GM19438 (cell line): ENCODE results near the gene POF1B.
"Not testable (repeated sequence)": the region's sequence is repeated elsewhere in the genome, so short reads cannot be mapped to it uniquely, and the experiment has no call there.

Experiments
- ATAC-seq: cut with Tn5 transposase; IDR thresholded peaks from one replicate; pipeline ENCODE4 v1.9.1; 2021; ENCODE audit warnings: low read depth; ENCODE audit not compliant: unreplicated experiment

POF1B gene, protein sequence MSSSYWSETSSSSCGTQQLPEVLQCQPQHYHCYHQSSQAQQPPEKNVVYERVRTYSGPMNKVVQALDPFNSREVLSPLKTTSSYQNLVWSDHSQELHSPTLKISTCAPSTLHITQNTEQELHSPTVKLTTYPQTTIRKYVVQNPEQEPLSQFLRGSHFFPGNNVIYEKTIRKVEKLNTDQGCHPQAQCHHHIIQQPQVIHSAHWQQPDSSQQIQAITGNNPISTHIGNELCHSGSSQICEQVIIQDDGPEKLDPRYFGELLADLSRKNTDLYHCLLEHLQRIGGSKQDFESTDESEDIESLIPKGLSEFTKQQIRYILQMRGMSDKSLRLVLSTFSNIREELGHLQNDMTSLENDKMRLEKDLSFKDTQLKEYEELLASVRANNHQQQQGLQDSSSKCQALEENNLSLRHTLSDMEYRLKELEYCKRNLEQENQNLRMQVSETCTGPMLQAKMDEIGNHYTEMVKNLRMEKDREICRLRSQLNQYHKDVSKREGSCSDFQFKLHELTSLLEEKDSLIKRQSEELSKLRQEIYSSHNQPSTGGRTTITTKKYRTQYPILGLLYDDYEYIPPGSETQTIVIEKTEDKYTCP

DNA sequence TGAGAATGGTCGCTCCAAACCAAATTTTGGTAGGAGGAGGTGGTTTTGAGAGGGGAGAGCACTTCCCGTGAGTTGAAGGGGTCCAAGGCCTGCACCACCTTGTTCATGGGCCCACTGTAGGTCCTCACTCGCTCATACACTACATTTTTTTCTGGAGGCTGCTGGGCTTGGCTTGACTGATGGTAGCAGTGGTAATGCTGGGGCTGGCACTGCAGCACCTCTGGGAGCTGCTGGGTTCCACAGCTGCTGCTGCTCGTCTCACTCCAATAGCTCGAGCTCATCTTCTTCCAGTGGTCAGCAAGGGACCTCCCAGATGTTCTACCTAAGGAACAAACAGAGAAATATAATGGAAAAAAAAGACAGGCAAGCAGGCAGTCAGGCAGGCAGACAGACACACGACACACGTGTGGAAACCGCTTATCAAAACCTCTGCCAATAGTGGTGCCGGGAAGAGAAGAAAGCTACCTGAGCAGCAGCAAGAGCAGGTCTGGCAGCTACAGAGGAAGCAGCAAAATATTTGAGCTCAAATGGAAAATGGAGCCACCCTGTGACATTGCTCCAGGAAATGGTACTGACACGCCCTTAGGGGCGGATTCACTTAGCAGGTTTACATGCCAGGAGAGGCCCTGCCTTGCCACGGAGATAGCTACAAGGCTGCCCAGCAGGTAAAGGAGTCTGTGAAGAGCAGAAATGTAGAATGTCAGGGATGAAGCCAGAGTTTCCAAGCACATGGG is at the start of gene POF1B:
POF1B (minus strand) TSS at position 492 of the 734 bp plus-strand sequence; CDS start at position 281, 211 bp downstream.
- no peak for ATAC-seq

DNA sequence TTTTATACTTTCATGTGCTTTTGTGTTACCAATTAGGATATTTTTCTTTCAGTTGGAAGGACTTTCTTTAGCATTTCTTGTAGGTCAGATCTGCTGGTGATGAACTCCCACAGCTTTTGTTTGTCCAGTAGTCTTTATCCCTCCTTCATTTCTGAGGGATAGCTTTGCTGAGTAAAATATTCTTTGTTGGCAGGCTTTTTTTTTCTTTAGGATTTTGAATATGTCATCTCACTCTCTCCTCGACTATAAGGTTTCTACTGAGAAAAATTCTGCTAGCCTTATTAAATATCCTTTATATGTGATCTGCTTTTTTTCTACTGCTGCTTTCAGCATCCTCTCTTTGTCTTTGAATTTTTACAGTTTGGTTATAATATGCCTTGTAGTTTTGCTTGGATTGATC is 49.6 kb upstream of the POF1B start:
- no peak for ATAC-seq

DNA sequence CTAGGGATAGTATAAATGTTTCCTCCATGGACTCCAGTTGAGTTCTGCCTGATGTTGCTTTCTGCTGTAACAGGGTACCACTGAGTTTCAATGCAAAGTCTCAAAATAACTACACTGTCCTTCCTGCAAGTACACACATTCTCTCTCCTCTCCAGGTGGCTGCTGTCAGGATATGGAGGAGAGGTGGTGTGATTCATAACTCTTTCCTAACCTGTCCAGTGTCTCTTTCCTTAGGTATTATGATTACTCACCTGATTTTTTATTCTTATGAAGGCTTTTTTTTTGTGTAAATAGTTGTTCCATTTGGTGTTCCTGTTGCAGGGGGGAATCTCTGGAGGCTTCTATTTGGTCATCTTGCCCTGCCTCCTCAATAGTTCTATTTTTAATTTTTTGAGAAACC is 39.8 kb upstream of the POF1B start:
- no peak for ATAC-seq

DNA sequence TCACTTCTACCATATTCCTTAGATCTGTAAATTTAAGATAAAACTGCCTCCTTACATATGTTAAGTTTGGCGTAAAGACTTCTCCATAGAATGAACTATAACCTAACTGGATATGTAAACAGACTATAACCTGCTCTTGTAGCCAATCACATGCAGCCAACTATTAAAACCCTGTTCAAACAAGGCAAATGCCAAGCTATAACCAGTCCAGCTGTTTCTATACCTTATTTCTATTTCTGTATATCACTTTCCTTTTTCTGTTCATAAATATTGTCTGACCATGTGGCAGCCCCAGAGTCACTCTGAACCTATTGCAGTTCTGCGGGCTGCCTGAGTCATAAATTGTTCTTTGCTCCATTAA is 12.4 kb upstream of the POF1B start:
- ATAC-seq, result no peak

DNA sequence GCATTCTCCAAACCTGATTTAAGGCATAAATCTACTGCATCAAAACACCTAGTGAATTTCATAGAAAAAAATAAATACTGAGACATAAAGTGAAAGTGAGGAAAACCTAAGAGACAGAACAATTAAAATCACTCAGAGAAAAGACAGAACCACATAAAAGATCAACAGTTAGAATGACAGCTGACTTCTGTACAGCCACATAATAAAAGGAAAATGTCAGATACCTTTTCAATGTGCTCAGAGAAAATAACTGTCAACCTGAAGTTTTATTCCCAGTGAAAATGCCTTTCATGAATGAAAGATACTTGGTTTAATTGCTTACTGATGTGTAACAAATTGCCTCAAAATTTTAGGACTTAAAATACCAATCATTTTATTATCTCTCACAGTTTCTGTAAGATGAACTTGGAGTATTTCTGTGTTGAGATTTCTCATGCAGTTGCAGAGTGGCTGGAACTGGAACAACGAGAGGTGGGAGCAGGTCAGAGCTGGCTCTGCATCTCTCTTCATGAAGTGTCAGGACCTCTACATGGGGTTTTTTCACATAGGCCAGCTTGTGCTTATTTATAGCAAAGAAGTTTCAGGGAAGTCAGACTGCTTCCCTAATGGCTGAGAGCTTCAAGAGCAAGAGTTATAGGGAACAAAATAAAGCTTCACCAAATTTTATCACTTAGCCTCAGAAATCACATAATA is 11.9 kb upstream of the POF1B start:
- no peak for ATAC-seq

DNA sequence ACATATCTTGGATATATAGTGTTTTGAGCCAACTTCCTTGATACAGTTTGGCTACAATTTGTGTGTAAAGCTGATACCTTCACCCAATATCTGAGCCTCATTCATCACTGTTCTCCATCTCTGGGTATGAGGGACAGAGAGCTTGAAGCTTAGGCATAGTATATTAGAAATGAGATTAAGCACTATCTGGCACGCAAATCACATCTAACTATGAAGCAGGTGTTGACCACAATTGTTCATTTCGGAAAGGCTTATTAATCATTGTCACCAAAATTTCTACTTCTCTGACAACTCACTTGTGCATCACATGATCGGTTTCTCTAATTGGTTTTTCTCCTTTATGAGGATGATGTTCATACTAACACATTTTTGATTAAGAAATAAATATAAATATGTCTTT is 2.1 kb upstream of the POF1B start:
- ATAC-seq, result no peak

DNA sequence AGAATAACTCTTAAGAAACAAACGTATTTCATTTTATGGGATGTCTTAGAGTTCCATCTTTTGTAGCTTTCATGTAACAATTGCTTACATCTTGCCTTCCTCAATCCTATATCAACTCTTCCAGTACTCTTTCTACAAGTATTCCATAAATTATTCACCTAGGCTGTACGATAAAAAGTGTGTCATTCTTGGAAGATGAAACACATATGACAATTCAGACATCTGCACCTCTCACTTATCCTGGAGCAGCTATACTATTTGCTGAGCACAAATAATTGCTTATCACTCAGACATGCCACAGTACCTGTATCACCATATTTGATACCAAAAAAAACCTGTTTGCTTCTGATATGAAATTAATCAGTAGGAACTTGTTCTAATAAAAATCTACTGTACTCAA is 1.0 kb downstream of the POF1B start:
- no peak for ATAC-seq

DNA sequence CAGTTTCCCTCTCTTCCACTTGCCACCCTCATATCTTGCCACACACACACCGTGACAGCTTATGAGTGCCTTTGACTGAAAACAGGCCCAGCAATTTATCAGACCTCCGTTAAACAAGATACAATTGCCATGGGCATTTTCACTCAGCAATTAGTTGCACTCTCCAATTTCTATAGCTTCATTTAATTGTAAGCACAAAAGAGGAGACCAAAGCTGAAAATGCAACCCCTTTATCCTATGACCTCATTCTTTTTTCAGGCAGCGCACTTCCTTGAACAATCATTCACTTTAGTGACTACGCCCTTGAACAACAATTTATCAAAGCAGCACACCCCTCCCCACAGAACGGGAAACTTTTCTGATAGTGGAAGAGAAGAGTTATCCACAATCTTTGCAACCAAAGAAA is 4.1 kb downstream of the POF1B start:
- no peak for ATAC-seq

DNA sequence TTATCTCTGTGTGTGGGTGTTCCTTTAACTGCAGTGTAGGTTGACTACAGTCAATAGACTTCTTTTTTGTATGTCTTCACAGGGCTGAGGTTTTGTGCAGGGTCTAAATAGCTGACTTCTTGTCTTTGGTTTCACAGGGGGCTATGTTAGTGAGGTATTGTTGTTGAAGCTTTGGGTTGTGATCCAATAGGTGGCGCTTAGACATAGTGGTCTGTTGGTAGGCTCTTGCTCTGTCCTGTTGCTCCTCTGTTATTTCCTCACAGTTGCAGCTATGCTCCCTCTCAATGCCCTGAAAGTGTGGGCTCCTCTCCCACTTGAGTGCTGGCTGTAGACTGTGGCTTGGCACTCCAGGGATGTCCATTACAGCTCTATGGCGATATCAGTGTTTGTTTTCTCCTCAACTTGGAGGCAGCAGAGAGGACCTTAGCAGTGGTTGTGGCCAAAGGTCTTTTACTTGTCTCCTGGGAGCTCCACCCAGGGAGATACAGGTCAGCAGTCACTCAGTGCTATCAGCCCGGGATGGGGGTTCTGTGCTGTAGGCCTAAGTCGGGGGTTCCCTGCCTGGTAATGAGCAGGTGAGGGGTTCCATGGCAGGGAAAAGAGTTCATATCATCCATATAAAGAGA is 14.0 kb downstream of the POF1B start:
- no peak for ATAC-seq

DNA sequence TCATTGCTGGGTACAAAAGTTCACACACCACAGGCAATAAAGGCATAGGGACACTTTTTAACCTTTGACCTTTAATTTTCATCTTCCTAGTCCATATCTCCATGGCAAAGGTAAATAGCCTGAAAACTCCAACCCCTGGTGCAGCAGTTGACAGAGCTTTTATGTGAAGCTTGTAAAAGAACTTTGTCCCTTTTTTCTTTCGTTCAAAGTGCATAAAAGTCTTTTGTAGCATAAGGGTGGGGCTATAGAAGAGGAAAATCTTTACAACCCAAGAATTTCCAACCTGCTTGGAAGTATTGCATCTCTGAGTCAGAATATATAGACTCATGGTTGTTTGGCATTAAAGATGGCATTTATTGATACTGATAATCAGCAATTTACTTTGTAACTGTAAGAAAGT is 20.4 kb downstream of the POF1B start:
- no peak for ATAC-seq

DNA sequence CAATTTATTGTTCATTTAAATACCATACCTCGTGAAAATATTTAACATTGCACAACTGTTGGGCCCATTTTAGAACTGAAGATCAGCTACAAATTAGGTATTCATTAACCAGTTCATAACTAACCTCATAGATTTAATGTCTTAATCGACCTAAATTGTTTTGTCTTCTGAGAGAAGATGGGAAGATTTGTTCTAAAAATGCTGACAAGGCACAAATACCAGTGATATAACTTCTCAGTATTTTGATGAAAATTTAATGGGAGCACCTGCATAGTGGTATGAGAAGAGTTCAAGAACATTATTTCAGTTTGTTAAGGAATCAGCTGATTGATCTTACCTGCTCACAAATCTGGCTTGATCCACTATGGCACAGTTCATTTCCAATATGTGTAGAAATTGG is 33.9 kb downstream of the POF1B start:
- ATAC-seq, result no peak

DNA sequence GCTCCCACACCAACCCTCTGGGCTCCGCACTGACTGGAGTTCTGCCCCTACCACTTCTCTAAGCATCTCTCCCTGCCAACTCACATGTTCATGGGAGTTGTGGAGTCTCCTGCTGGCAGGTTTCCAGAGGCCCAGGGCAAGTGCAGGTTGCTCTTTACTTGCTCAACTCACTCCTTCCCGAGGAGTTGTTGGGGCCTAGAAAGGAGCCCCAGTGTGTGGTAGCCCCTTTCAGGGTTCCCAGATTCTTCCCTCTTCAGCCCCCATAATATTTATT is 52.5 kb downstream of the POF1B start:
- no peak for ATAC-seq

DNA sequence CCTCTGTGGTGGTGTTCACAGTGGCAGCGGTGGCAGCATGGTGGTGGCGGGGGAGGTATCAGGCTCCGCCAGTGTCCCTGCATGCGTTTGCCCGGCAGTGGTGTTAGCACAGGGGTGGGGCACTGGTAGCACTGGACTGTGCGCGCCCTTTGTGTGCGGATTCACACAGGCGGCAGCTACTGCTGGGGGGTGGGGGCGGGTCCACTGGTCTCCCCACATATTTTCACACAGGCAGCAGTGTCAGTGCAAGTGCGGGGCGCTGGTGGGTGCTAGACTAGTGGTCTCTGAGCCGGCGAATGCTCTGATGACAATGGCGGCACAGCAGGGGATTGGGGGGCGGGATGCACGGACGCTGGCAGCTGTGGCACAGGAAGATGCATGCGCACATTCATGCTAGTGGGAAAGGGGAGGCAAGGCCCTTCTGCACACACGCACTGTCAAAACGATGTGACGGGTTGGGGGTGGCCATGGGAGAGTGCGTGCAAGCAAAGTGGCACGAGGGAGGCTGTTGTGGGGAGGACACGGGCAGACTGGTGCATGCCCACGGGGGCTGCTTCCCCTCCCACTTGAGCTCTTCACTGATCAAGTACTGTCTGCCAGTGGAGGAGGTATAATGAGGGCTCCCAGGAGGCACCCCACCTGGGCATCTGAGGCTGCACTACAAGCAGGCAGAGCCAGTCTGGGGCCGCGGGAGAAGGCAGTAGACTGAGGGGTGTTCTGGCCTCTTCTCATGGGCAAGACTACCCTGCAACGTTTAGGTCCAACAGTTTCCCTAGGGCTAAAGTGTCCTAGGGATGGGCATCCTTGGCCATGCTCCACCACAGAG is 53.0 kb downstream of the POF1B start:
- ATAC-seq, result no peak

DNA sequence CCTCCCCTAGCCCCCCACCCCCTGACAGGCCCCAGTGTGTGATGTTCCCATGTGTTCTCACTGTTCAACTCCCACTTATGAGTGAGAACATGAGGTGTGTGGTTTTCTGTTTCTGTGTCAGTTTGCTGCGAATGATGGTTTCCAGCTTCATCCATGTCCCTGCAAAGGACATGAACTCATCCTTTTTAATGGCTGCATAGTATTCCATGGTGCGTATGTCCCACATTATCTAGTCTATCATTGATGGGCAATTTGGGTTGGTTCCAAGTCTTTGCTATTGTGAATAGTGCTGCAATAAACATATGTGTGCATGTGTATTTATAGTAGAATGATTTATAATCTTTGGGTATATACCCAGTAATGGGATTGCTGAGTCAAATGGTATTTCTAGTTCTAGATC is 68.1 kb downstream of the POF1B start:
- ATAC-seq, result not testable (repeated sequence)

DNA sequence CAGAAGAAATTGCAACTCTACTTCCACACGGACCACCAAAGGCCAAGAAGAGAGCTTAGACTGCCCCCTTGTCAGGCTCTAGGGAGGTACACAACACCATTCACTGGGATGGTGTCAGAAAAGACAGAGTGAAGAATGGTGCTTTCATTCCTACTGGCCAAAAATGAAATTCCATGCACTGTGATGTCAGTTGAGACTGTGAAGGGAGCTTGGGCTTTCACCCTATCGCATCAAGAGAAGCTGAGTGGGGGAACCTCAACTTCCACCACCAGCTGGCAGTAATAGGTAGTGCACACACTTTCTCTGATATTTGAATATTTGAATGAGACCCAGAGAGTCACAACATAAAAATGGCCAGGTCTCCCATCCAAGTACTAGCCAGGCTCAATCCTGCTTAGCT is 69.7 kb downstream of the POF1B start:
- ATAC-seq, result no peak

DNA sequence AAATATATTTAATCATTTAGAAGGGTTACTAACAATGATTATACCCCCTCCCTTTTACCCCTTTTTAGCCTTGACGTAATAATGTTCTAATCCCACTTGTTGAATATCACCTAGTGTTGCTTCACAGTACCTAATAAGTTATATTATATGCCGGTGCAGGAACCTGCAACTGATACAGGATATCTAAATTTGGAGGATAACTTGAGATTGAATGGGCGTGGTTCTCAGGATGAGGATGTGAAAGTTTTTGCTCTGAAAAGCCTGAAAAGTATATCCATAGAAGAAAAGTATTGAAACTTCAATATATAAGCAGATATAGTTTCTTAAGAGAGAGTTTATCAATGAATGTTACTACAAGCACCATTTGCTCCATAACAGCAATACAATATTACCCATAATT is 75.9 kb downstream of the POF1B start:
- ATAC-seq, result peak; percentile 75

DNA sequence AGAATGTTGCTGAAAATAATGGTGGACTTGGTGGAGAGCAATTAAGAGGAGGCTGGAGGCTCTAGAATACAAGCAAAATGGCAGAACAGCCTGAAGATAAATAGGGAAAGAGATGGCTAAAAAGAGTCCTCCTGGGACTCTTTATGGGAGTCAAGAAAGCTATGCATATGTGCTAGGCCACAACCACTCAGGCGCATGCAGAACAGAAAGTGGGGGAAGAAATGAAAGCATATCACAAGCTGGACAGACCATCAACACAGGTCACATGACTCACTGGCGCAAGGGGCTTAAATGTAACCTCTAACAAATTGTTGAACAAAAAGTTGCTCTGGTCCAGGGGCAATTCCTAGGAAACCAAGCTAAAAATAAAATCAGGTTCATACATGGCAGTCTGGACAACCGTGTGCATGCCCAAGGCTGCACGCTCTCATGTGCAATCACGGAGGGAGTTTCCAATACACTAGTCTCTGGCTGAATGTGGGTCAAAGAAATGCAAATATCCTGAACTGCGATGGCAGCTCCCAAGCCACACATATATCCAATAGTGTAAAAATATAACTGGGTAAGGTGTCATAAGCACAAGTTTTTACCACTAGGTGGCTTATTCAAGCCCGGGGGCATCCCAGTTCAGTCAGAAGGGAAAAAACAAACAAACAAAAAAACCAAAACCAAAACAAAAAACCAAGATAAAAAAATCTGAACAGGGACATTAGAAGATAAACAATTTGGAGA is 90.3 kb downstream of the POF1B start:
- no peak for ATAC-seq

DNA sequence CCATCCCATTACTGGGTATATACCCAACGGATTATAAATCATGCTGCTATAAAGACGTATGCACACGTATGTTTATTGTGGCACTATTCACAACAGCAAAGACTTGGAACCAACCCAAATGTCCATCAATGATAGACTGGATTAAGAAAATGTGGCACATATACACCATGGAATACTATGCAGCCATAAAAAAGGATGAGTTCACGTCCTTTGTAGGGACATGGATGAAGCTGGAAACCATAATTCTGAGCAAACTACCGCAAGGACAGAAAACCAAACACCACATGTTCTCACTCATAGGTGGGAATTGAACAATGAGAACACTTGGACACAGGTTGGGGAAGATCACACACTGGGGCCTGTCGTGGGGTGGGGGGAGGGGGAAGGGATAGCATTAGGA is 94.2 kb downstream of the POF1B start:
- not testable (repeated sequence) for ATAC-seq

DNA sequence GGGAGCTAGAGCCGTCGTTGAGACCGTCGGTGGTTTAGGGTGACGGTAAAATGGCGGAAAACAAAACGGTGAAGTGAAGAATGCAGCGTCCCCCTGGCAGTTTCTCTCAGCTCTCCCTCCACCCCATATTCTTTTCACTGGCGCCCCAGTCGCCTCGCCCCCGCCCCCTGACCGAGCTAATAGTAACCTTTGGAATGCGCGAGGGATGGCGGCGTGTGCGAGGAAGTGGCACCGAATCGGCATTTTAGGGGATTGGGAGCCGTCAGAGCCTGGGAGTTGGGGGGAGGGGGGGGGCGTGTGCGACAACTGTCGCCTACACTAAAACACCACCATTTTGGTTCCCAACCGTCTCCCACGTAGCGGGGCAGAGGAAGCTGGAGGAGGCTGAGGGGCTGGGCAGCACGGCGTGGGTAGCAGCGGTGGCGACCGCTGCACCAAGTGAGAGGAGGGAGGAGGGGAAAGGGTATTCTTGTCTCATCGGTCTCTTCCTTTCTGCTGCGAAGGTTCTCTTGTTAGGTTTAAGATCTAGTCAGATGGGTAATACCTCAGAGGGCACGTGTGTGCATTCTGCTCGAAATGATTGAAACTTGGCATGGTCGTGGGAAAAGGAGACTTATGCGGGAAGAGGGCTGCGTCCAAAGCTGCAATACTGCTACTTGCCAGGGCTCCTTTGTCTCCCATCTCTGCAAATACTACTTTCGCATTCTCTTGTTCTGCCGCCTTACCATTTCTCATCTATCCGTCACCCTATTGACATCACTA is 134.8 kb downstream of the POF1B start:
- ATAC-seq, result peak; percentile 50
